ENCODE data around the gene GNG11. TPM values are rescaled to one million over a fixed set of nuclear protein-coding genes. Genes with fewer than 3 reads are reported as not detected.

Gene GNG11
- total and polyA plus RNA-seq, 8 donors, result 2.0 to 37.9 (median 24.2) TPM

GRCh38 chr7:93941945-93942344 is 20.4 kb downstream of the GNG11 start:
- no peak for DNase-seq
- Histone ChIP-seq H3K27me3 (no peaks in the 10 kb centered on the region), H3K27ac (no peak overlapping the region), H3K9me3 (no peaks in the 10 kb centered on the region), H3K36me3 (no peaks in the 10 kb centered on the region), H3K4me3 (no peak overlapping the region), H3K4me1 (peaks cover 0 to 8% (median 0%) of the 10 kb centered on the region in 4 donors)
- WGBS, 5 donors, result 65 to 81% (median 71%) methylated on average over 2 of the region's 2 CpGs
- intact Hi-C loops (cut with DNase I; ENCODE audit: low total_unique reads), result no loop called here
- TF ChIP-seq POLR2A (IDR thresholded peaks at IDR 0.05) (no peak), CTCF (IDR thresholded peaks at IDR 0.05) (no peak), POLR2AphosphoS5 (IDR thresholded peaks at IDR 0.05) (no peak), EP300 (IDR thresholded peaks at IDR 0.05) (no peak)

GRCh38 chr7:93943816-93944540 is 22.4 kb downstream of the GNG11 start:
- TF ChIP-seq EP300 (IDR thresholded peaks at IDR 0.05) (no peak), POLR2A (IDR thresholded peaks at IDR 0.05) (no peak), POLR2AphosphoS5 (IDR thresholded peaks at IDR 0.05) (no peak), CTCF (IDR thresholded peaks at IDR 0.05) (no peak)
- no peaks in the 10 kb centered on the region for H3K36me3 ChIP-seq
- DNase-seq, result peak in 1 of 2 donors; percentile 23
- H3K9me3 ChIP-seq, result no peaks in the 10 kb centered on the region
- H3K27me3 ChIP-seq, result no peaks in the 10 kb centered on the region
- intact Hi-C loops (cut with DNase I; ENCODE audit: low total_unique reads), result no loop called here
- peak overlapping the region in 1 of 5 donors; percentile 7 for H3K27ac ChIP-seq
- WGBS, 5 donors, result 43 to 57% (median 48%) methylated on average over 4 of the region's 4 CpGs
- peaks cover 0 to 8% (median 0%) of the 10 kb centered on the region in 4 donors for H3K4me1 ChIP-seq
- H3K4me3 ChIP-seq, result no peak overlapping the region

GRCh38 chr7:93944673-93945072 is 23.1 kb downstream of the GNG11 start:
- DNase-seq, result peak in 1 of 2 donors; percentile 63
- intact Hi-C loops (cut with DNase I; ENCODE audit: low total_unique reads), result no loop called here
- Histone ChIP-seq H3K4me1 (peaks cover 0 to 8% (median 0%) of the 10 kb centered on the region in 4 donors), H3K27me3 (no peaks in the 10 kb centered on the region), H3K36me3 (no peaks in the 10 kb centered on the region), H3K9me3 (no peaks in the 10 kb centered on the region), H3K4me3 (no peak overlapping the region), H3K27ac (peak overlapping the region in 1 of 5 donors; percentile 7)
- TF ChIP-seq EP300 (IDR thresholded peaks at IDR 0.05), result no peak
- no peak for TF ChIP-seq CTCF (IDR thresholded peaks at IDR 0.05)
- no peak for TF ChIP-seq POLR2AphosphoS5 (IDR thresholded peaks at IDR 0.05)
- WGBS, 5 donors, result 4 to 24% (median 15%) methylated on average over 1 of the region's 1 CpG

GRCh38 chr7:93945083-93945482 is 23.5 kb downstream of the GNG11 start:
- Histone ChIP-seq H3K4me1 (peaks cover 0 to 8% (median 0%) of the 10 kb centered on the region in 4 donors), H3K27me3 (no peaks in the 10 kb centered on the region), H3K36me3 (no peaks in the 10 kb centered on the region), H3K27ac (peak overlapping the region in 4 of 5 donors; percentile 3 to 41 (median 20)), H3K9me3 (no peaks in the 10 kb centered on the region), H3K4me3 (no peak overlapping the region)
- WGBS, 5 donors, result 13 to 43% (median 19%) methylated on average over 3 of the region's 3 CpGs
- TF ChIP-seq CTCF (IDR thresholded peaks at IDR 0.05), result no peak
- TF ChIP-seq EP300 (IDR thresholded peaks at IDR 0.05), result no peak
- no peak for TF ChIP-seq POLR2AphosphoS5 (IDR thresholded peaks at IDR 0.05)
- TF ChIP-seq POLR2A (IDR thresholded peaks at IDR 0.05), result no peak
- intact Hi-C loops (cut with DNase I; ENCODE audit: low total_unique reads), result no loop called here
- DNase-seq, result no peak
